ENCODE results near the gene HDAC4.

HDAC4 gene

DNA sequence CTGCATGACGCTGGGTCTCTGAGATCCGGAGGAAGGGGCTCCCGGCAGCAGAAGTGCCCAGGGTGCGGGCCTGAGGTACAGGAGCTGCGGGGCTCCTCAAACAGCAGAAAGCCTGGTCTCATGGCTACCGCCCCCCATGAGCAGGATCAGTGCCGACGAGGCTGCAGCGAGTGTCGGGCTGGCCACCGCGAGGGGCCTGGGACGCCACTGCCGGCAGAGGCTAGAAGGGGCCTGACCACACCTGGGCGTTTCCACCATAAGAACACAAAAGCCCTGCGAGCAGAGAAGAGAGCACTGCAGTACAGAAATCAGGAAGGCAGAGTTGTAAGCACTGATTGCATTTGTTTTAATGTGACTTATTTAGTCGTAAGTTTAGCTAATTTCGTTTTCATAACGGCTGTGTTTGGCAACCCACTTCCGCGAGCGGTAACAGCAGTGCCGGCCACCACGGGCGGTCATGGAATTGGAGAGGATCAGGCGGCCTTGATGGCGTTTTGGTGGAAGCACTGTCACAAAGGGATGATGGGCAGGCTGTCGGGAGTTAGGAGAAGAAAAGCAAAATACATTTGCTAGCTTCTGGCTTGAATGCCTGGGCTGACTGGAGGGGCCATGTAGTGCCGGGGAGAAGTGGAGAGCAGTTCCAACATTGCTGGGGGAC lies 117.4 kb downstream of the HDAC4 start:
- TF ChIP-seq, protein P1, sequence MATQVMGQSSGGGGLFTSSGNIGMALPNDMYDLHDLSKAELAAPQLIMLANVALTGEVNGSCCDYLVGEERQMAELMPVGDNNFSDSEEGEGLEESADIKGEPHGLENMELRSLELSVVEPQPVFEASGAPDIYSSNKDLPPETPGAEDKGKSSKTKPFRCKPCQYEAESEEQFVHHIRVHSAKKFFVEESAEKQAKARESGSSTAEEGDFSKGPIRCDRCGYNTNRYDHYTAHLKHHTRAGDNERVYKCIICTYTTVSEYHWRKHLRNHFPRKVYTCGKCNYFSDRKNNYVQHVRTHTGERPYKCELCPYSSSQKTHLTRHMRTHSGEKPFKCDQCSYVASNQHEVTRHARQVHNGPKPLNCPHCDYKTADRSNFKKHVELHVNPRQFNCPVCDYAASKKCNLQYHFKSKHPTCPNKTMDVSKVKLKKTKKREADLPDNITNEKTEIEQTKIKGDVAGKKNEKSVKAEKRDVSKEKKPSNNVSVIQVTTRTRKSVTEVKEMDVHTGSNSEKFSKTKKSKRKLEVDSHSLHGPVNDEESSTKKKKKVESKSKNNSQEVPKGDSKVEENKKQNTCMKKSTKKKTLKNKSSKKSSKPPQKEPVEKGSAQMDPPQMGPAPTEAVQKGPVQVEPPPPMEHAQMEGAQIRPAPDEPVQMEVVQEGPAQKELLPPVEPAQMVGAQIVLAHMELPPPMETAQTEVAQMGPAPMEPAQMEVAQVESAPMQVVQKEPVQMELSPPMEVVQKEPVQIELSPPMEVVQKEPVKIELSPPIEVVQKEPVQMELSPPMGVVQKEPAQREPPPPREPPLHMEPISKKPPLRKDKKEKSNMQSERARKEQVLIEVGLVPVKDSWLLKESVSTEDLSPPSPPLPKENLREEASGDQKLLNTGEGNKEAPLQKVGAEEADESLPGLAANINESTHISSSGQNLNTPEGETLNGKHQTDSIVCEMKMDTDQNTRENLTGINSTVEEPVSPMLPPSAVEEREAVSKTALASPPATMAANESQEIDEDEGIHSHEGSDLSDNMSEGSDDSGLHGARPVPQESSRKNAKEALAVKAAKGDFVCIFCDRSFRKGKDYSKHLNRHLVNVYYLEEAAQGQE (IDR thresholded peaks at IDR 0.05; ENCODE audit: low read depth): no peak
- TF ChIP-seq TCF12 (IDR thresholded peaks at IDR 0.05; ENCODE audit: low read depth) (no peak), RAD21 (IDR thresholded peaks at IDR 0.05; ENCODE audit: low read depth) (no peak), NFIC (IDR thresholded peaks at IDR 0.05) (no peak), EP300 (IDR thresholded peaks at IDR 0.05; ENCODE audit: borderline replicate concordance) (no peak), CREB1 (IDR thresholded peaks at IDR 0.05; ENCODE audit: low read depth) (no peak), YY1 (IDR thresholded peaks at IDR 0.05; ENCODE audit: low read depth) (no peak), TAF1 (IDR thresholded peaks at IDR 0.05; ENCODE audit: low read depth) (no peak)

DNA sequence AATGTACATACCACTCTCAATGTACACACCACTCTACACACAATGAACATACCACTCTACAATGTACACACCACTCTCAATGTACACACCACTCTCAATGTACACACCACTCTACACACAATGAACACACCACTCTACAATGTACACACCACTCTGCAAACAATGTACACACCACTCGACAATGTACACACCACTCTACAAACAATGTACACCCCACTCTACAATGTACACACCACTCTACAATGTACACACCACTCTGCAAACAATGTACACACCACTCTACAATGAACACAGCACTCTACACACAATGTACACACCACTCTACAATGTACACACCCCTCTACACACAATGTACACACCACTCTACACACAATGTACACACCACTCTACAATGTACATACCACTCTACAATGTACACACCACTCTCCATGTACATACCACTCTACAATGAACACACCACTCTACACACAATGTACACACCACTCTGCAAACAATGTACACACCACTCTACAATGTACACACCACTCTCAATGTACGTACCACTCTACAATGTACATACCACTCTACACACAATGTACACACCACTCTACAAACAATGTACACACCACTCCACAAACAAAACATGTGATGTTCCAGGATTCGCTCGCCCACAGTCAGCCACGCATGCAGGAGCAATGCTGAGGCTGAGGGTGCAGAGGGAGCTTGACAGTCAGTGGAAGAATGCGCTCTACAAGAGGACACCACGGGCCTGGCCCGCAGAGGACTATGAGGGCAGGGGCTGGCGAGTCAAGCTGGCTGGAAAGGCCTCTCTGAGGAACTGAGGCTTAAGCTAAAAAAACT lies 118.2 kb downstream of the HDAC4 start:
- TF ChIP-seq EGR1 (IDR thresholded peaks at IDR 0.05) (no peak), YY1 (IDR thresholded peaks at IDR 0.05; ENCODE audit: low read depth) (no peak)

DNA sequence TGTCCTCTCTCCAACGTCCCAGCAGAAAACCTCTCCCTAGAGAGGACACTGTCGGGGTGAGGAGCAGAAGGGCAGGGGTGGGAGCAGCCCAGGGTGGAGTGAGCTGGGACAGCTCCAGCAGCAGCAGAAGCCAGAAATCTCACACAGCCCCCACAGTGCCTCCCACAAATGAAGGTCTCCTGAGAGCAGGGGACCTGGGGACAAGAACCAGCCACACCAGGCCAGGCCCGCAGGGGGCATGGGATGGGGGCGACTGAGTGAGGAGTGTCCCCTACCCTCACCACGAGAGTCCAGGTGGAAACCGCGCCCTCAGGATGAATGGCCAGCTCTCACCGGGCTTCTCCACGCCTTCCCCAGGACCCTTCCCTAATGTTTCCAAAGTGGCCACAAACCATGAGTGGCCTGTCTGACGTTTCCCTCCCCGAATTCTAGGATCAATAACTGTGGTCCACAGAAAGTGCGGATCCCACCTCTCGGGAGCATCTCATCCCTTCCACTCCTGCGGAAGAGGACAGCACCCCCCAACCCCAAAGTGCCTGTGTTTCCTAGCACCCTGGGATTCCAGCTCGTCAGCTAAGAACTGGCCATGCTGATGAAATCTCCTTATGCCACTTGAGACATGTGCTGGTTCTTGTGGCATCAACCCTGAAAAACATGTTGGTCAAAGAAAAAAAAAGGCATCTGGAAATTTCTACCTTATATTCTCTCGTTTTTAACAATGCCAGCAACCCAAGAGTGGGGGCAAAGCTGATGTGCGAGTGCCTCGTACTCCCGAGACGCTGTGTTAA lies 121.1 kb downstream of the HDAC4 start:
- no peak for TF ChIP-seq EGR1 (IDR thresholded peaks at IDR 0.05)
- TF ChIP-seq NFIC (IDR thresholded peaks at IDR 0.05): no peak
- no peak for TF ChIP-seq CEBPB (IDR thresholded peaks at IDR 0.05)
- no peak for TF ChIP-seq EP300 (IDR thresholded peaks at IDR 0.05; ENCODE audit: borderline replicate concordance)
- no peak for TF ChIP-seq ZBTB7A (IDR thresholded peaks at IDR 0.05; ENCODE audit: low read depth)
- TF ChIP-seq YY1 (IDR thresholded peaks at IDR 0.05; ENCODE audit: low read depth): no peak
- TF ChIP-seq TCF12 (IDR thresholded peaks at IDR 0.05; ENCODE audit: low read depth): no peak
- TF ChIP-seq RAD21 (IDR thresholded peaks at IDR 0.05; ENCODE audit: low read depth): no peak
- no peak for TF ChIP-seq TEAD4 (IDR thresholded peaks at IDR 0.05)
- TF ChIP-seq, protein P2, sequence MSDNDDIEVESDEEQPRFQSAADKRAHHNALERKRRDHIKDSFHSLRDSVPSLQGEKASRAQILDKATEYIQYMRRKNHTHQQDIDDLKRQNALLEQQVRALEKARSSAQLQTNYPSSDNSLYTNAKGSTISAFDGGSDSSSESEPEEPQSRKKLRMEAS (IDR thresholded peaks at IDR 0.05): no peak
- TF ChIP-seq, protein P1 (IDR thresholded peaks at IDR 0.05; ENCODE audit: low read depth): no peak
- TF ChIP-seq CREB1 (IDR thresholded peaks at IDR 0.05; ENCODE audit: low read depth): no peak
- no peak for TF ChIP-seq TAF1 (IDR thresholded peaks at IDR 0.05; ENCODE audit: low read depth)
- TF ChIP-seq FOXM1 (IDR thresholded peaks at IDR 0.05; ENCODE audit: borderline replicate concordance, low read depth): no peak

DNA sequence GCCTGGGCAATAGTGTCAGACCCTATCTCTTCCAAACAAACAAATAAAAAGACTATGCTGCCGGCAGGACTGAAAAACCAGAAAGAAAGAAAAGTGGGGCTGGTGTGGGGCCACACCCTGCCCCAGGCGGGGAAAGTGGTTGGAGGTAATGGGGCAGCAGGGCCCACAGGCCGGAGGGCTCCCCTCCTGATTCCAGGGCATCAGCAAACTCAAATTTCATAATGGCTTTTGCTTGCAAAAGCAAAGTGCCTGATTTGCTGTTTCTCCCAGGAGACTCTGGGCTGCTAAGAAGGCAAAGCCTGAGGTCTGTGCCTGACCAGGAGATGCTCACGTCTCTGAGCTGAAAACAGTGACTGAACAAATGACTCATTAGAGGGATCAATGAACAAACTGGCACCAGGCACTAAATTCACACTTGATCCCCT lies 121.9 kb downstream of the HDAC4 start:
- TF ChIP-seq TEAD4 (IDR thresholded peaks at IDR 0.05) (no peak), CEBPB (IDR thresholded peaks at IDR 0.05) (no peak), TAF1 (IDR thresholded peaks at IDR 0.05; ENCODE audit: low read depth) (no peak), ZBTB7A (IDR thresholded peaks at IDR 0.05; ENCODE audit: low read depth) (no peak)
- TF ChIP-seq, protein P1 (IDR thresholded peaks at IDR 0.05; ENCODE audit: low read depth): no peak
- TF ChIP-seq, protein P3, sequence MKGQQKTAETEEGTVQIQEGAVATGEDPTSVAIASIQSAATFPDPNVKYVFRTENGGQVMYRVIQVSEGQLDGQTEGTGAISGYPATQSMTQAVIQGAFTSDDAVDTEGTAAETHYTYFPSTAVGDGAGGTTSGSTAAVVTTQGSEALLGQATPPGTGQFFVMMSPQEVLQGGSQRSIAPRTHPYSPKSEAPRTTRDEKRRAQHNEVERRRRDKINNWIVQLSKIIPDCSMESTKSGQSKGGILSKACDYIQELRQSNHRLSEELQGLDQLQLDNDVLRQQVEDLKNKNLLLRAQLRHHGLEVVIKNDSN (IDR thresholded peaks at IDR 0.05): no peak

All from Ishikawa (cell line).